HTR-8/SVneo (cell line): ENCODE measurements around the gene DNM1L.
"Not testable (repeated sequence)": the region's sequence is repeated elsewhere in the genome, so short reads cannot be mapped to it uniquely, and the experiment has no call there.

Source experiments
- DNase-seq: peaks from one replicate; pipeline ENCODE4 v3.0.0; 2011; ENCODE audit warnings: low spot score, mixed read lengths; ENCODE audit not compliant: insufficient read length
- FAIRE-seq: peaks from 2 replicates; lab custom pipeline; 2011; peaks lifted over from hg19 to GRCh38; lab: Jason Lieb, UNC

The DNM1L gene

GRCh38 chr12:32693036-32693435 lies 13.9 kb downstream of the DNM1L start:
- DNase-seq (no peak), FAIRE-seq (no peak)

GRCh38 chr12:32695787-32696186 lies 16.7 kb downstream of the DNM1L start:
- no peak for DNase-seq
- no peak for FAIRE-seq

GRCh38 chr12:32697445-32697844 lies 18.3 kb downstream of the DNM1L start:
- FAIRE-seq (no peak), DNase-seq (no peak)

- no peak for FAIRE-seq
- DNase-seq: no peak
Observed at GRCh38 chr12:32698285-32698684, 19.2 kb downstream of the DNM1L start.

GRCh38 chr12:32699437-32699836 lies 20.3 kb downstream of the DNM1L start:
- DNase-seq, FAIRE-seq: not testable (repeated sequence)

- FAIRE-seq (no peak), DNase-seq (no peak)
Observed at GRCh38 chr12:32702473-32702872, 23.4 kb downstream of the DNM1L start.

GRCh38 chr12:32702946-32703345 lies 23.8 kb downstream of the DNM1L start:
- FAIRE-seq: no peak
- DNase-seq: no peak

- DNase-seq: no peak
- FAIRE-seq: no peak
Observed at GRCh38 chr12:32705783-32706182, 26.7 kb downstream of the DNM1L start.

GRCh38 chr12:32706335-32707024 lies 27.4 kb downstream of the DNM1L start:
- DNase-seq (no peak), FAIRE-seq (no peak)

- no peak for DNase-seq
- FAIRE-seq: no peak
Observed at GRCh38 chr12:32708926-32709325, 29.8 kb downstream of the DNM1L start.

- FAIRE-seq: no peak
Observed at GRCh38 chr12:32714772-32715171, 35.7 kb downstream of the DNM1L start.

GRCh38 chr12:32718926-32719325 lies 39.8 kb downstream of the DNM1L start:
- FAIRE-seq (no peak), DNase-seq (no peak)

More at GRCh38 chr12:32714772-32715171, 35.7 kb downstream of the DNM1L start:
- DNase-seq: no peak

GRCh38 chr12:32725308-32725707 lies 46.2 kb downstream of the DNM1L start:
- FAIRE-seq: not testable (repeated sequence)

GRCh38 chr12:32726286-32726685 lies 47.2 kb downstream of the DNM1L start:
- FAIRE-seq: no peak
- DNase-seq: no peak

More at GRCh38 chr12:32725308-32725707, 46.2 kb downstream of the DNM1L start:
- not testable (repeated sequence) for DNase-seq

- no peak for FAIRE-seq
- no peak for DNase-seq
Observed at GRCh38 chr12:32727237-32727636, 48.1 kb downstream of the DNM1L start.

GRCh38 chr12:32734952-32735351 lies 55.9 kb downstream of the DNM1L start:
- FAIRE-seq: no peak
- no peak for DNase-seq

- DNase-seq: no peak
- FAIRE-seq: no peak
Observed at GRCh38 chr12:32736445-32736844, 57.3 kb downstream of the DNM1L start.

- DNase-seq (no peak), FAIRE-seq (no peak)
Observed at GRCh38 chr12:32737715-32738114, 58.6 kb downstream of the DNM1L start.

GRCh38 chr12:32739279-32739678 lies 60.2 kb downstream of the DNM1L start:
- no peak for FAIRE-seq
- DNase-seq: no peak

- DNase-seq: no peak
- FAIRE-seq: no peak
Observed at GRCh38 chr12:32742133-32742532, 63.0 kb downstream of the DNM1L start.

GRCh38 chr12:32743264-32743663 lies 64.2 kb downstream of the DNM1L start:
- DNase-seq (no peak), FAIRE-seq (no peak)

- FAIRE-seq: no peak
Observed at GRCh38 chr12:32753605-32754004, 74.5 kb downstream of the DNM1L start.

More at GRCh38 chr12:32753605-32754004, 74.5 kb downstream of the DNM1L start:
- DNase-seq: no peak
